Neural progenitor cell (in vitro differentiated cells): Measurements from ENCODE around the gene MAGI2.

Experiments used
- CTCF ChIP-seq: fragments of 200-600 bp; sonication (generic); IDR thresholded peaks from 2 replicates; pipeline ENCODE4 v1.5.1; 2017; ENCODE audit warnings: antibody characterized with exemption, mild to moderate bottlenecking
- EZH2 ChIP-seq: fragments of 200-600 bp; sonication (generic); IDR thresholded peaks from 2 replicates; pipeline ENCODE4 v1.6.1; 2017; ENCODE audit warnings: antibody characterized with exemption, mild to moderate bottlenecking, moderate library complexity

- no peak for TF ChIP-seq CTCF
- no peak for TF ChIP-seq EZH2
Observed at GRCh38 chr7:78022165-78022564, 1431.3 kb downstream of the MAGI2 start.
